Cardiac muscle cell (in vitro differentiated cells and primary cell): ENCODE measurements around the gene CASZ1. TPM values are rescaled to one million over a fixed set of nuclear protein-coding genes. Genes with fewer than 3 reads are reported as not detected.

Source experiments
- DNase-seq, 2 donors: peaks; one replicate each; pipeline versions ENCODE4 v3.0.0 to v3.0.0-alpha.2; 2010 to 2017; ENCODE audit warnings: low read depth in 1 of 2, low spot score in 1 of 2
- H3K27ac ChIP-seq: fragments of 200-600 bp; sonication (generic); 2 replicates; pipeline ENCODE4 v1.5.1; 2016
- H3K27me3 ChIP-seq: fragments of 200-600 bp; sonication (generic); 2 replicates; pipeline ENCODE4 v1.6.0; 2016; ENCODE audit warnings: control low read depth
- H3K36me3 ChIP-seq: fragments of 200-600 bp; sonication (generic); 2 replicates; pipeline ENCODE4 v1.5.1; 2016; ENCODE audit warnings: control low read depth
- H3K4me1 ChIP-seq: fragments of 200-600 bp; sonication (generic); 2 replicates; pipeline ENCODE4 v1.8.1; 2017; ENCODE audit warnings: low read depth, mild to moderate bottlenecking, mixed run types
- H3K4me3 ChIP-seq: fragments of 200-600 bp; sonication (generic); 2 replicates; pipeline ENCODE4 v1.5.1; 2016; ENCODE audit warnings: mild to moderate bottlenecking
- H3K9me3 ChIP-seq: fragments of 200-600 bp; sonication (generic); 2 replicates; pipeline ENCODE4 v1.5.1; 2017; ENCODE audit warnings: low read depth, mild to moderate bottlenecking, control low read depth
- CTCF ChIP-seq: IDR thresholded peaks from 2 replicates; pipeline ENCODE4 v1.5.1; 2012; ENCODE audit warnings: low read depth, mild to moderate bottlenecking, low read length
- polyA plus RNA-seq: library from polyadenylated mRNA; unstranded; fragments of >200 nt; fragmentation: Nextera tagmentation; extraction: Ambion mirVana; gene quantifications from 2 replicates; pipeline ENCODE4 v1.2.1, GENCODE V29; 2016
- total RNA-seq: library from RNA; depleted of rRNA; stranded (reverse); fragments of >200 nt; gene quantifications from 2 replicates; pipeline ENCODE4 v1.2.3, GENCODE V29; 2016

Gene CASZ1
- total and polyA plus RNA-seq, 2 experiments from 2014 or later = 53.5 to 87.3 TPM

GRCh38 chr1:10648689-10649516, 147.5 kb downstream of the CASZ1 start:
- Histone ChIP-seq H3K27me3 (peaks cover 11% of the 10 kb centered on the region), H3K4me1 (peaks cover 14% of the 10 kb centered on the region), H3K36me3 (peaks cover 53% of the 10 kb centered on the region), H3K27ac (no peak overlapping the region), H3K4me3 (no peak overlapping the region), H3K9me3 (no peaks in the 10 kb centered on the region)
- no peak for TF ChIP-seq CTCF
- peak in 1 of 2 donors; percentile 49 for DNase-seq

- Histone ChIP-seq H3K27ac (no peak overlapping the region), H3K4me3 (no peak overlapping the region), H3K36me3 (peaks cover 53% of the 10 kb centered on the region), H3K4me1 (peaks cover 14% of the 10 kb centered on the region), H3K9me3 (no peaks in the 10 kb centered on the region), H3K27me3 (peaks cover 11% of the 10 kb centered on the region)
- TF ChIP-seq CTCF = no peak
- no peak for DNase-seq
These were observed 148.9 kb downstream of the CASZ1 start for GRCh38 chr1:10647414-10648170.

GRCh38 chr1:10646347-10646861, 150.0 kb downstream of the CASZ1 start:
- Histone ChIP-seq H3K27ac (no peak overlapping the region), H3K36me3 (peaks cover 48% of the 10 kb centered on the region), H3K27me3 (peaks cover 11% of the 10 kb centered on the region), H3K4me1 (peaks cover 10% of the 10 kb centered on the region), H3K4me3 (no peak overlapping the region), H3K9me3 (no peaks in the 10 kb centered on the region)
- DNase-seq = peak in 1 of 2 donors; percentile 61
- TF ChIP-seq CTCF = no peak

- Histone ChIP-seq H3K4me3 (no peak overlapping the region), H3K27me3 (peaks cover 3% of the 10 kb centered on the region), H3K27ac (no peak overlapping the region), H3K36me3 (peaks cover 54% of the 10 kb centered on the region), H3K4me1 (no peaks in the 10 kb centered on the region), H3K9me3 (no peaks in the 10 kb centered on the region)
- DNase-seq = peak in 1 of 2 donors; percentile 12
- no peak for TF ChIP-seq CTCF
These were observed 151.9 kb downstream of the CASZ1 start for GRCh38 chr1:10644307-10645128.
